ENCODE data around the gene WBP2. TPM values are rescaled to one million over a fixed set of nuclear protein-coding genes. Genes with fewer than 3 reads are reported as not detected.

Gene WBP2
- total and polyA plus RNA-seq, 2 of the 13 experiments (the other 11 are each of a cell fraction or from before 2014, with no cell fraction given) = 29.2 to 29.5 TPM

- TF ChIP-seq NR2C2 (CRISPR knock-in tag; IDR thresholded peaks at IDR 0.05; ENCODE audit: borderline replicate concordance) = peak; percentile 87
- TF ChIP-seq KDM5B (CRISPR knock-in tag; IDR thresholded peaks at IDR 0.05; ENCODE audit: borderline replicate concordance) = peak; percentile 86; the same call in 1 of the 2 replicates
- TF ChIP-seq U2AF1 (optimal IDR thresholded peaks at IDR 0.05; ENCODE audit: low read depth, low read length) = no peak
- TF ChIP-seq ZNF652 (CRISPR knock-in tag; IDR thresholded peaks at IDR 0.05; ENCODE audit: borderline replicate concordance, low read depth) = 0 out of 2 replicates have a peak, but pooled peaks have one; percentile 39
- peak; percentile 97 for TF ChIP-seq ARNT2 (CRISPR knock-in tag; IDR thresholded peaks at IDR 0.05; ENCODE audit: low read depth)
- TF ChIP-seq ZBTB39 (CRISPR knock-in tag; IDR thresholded peaks at IDR 0.05) = no peak
- peak; percentile 82; the same call in 1 of the 2 replicates for TF ChIP-seq GLI4 (CRISPR knock-in tag; IDR thresholded peaks at IDR 0.05; ENCODE audit: borderline replicate concordance)
- no peak for TF ChIP-seq ZNF468 (CRISPR knock-in tag; IDR thresholded peaks at IDR 0.05)
- peak; percentile 8; the same call in 1 of the 2 replicates for TF ChIP-seq ZNF614 (CRISPR knock-in tag; IDR thresholded peaks at IDR 0.05; ENCODE audit: borderline replicate concordance)
- peak; percentile 93 for TF ChIP-seq ZNF225 (CRISPR knock-in tag; IDR thresholded peaks at IDR 0.05)
- TF ChIP-seq STAT5B (CRISPR knock-in tag; IDR thresholded peaks at IDR 0.05) = no peak
- no peak for TF ChIP-seq ZNF235 (CRISPR knock-in tag; IDR thresholded peaks at IDR 0.05; ENCODE audit: borderline replicate concordance)
- TF ChIP-seq MTF1 (CRISPR knock-in tag; IDR thresholded peaks at IDR 0.05) = no peak
- peak; percentile 44 for TF ChIP-seq PHF5A (CRISPR knock-in tag; IDR thresholded peaks at IDR 0.05; ENCODE audit: low read depth, unreplicated experiment)
- TF ChIP-seq ZNF224 (CRISPR knock-in tag; IDR thresholded peaks at IDR 0.05) = peak; percentile 95; the same call in 1 of the 2 replicates
- peak; percentile 97 for TF ChIP-seq CSRNP1 (CRISPR knock-in tag; IDR thresholded peaks at IDR 0.05)
- TF ChIP-seq ZBTB20 (CRISPR knock-in tag; IDR thresholded peaks at IDR 0.05; ENCODE audit: borderline replicate concordance, low read depth) = no peak
- TF ChIP-seq SRY (CRISPR knock-in tag; IDR thresholded peaks at IDR 0.05) = peak; percentile 86; the same call in 1 of the 2 replicates
- peak; percentile 90 for TF ChIP-seq ZNF574 (CRISPR knock-in tag; IDR thresholded peaks at IDR 0.05)
- peak; percentile 98 for TF ChIP-seq RAD51 (IDR thresholded peaks at IDR 0.05; ENCODE audit: borderline replicate concordance)
- peak; percentile 66 for TF ChIP-seq ZNF883 (CRISPR knock-in tag; IDR thresholded peaks at IDR 0.05; ENCODE audit: not compliant biosample characterization)
- no peak for TF ChIP-seq TCF7 (IDR thresholded peaks at IDR 0.05; ENCODE audit: low read depth)
- TF ChIP-seq ZNF12 (CRISPR knock-in tag; IDR thresholded peaks at IDR 0.05) = no peak
- no peak for TF ChIP-seq ZNF432 (CRISPR knock-in tag; IDR thresholded peaks at IDR 0.05; ENCODE audit: borderline replicate concordance)
Observed at GRCh38 chr17:75855310-75856061, at the start of gene WBP2 (continued).

Data from HepG2 (cell line).